22Rv1 (cell line): ENCODE measurements around the gene CARS1.

Experiments used
- ZFX ChIP-seq: fragments of 450-650 bp; IDR thresholded peaks from 2 replicates; pipeline ENCODE4 v1.6.1; 2017; ENCODE audit warnings: antibody characterized with exemption, borderline replicate concordance
- TF ChIP-seq, protein P1 (sequence below): fragments of 450-650 bp; IDR thresholded peaks from 2 replicates; pipeline ENCODE4 v1.5.1; 2017; ENCODE audit warnings: mild to moderate bottlenecking

- TF ChIP-seq, protein P1, sequence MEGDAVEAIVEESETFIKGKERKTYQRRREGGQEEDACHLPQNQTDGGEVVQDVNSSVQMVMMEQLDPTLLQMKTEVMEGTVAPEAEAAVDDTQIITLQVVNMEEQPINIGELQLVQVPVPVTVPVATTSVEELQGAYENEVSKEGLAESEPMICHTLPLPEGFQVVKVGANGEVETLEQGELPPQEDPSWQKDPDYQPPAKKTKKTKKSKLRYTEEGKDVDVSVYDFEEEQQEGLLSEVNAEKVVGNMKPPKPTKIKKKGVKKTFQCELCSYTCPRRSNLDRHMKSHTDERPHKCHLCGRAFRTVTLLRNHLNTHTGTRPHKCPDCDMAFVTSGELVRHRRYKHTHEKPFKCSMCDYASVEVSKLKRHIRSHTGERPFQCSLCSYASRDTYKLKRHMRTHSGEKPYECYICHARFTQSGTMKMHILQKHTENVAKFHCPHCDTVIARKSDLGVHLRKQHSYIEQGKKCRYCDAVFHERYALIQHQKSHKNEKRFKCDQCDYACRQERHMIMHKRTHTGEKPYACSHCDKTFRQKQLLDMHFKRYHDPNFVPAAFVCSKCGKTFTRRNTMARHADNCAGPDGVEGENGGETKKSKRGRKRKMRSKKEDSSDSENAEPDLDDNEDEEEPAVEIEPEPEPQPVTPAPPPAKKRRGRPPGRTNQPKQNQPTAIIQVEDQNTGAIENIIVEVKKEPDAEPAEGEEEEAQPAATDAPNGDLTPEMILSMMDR, result no peak
- no peak for TF ChIP-seq ZFX
Measured at GRCh38 chr11:3043315-3043871, 13.8 kb downstream of the CARS1 start.
